GM19239 (cell line): ENCODE results near the gene COLGALT1.
A peak's percentile ranks its signal among the peaks of the same experiment; 100 is the strongest.
"Not testable (repeated sequence)": the region's sequence is repeated elsewhere in the genome, so short reads cannot be mapped to it uniquely, and the experiment has no call there.

ENCODE experiments used
- DNase-seq: peaks from one replicate; pipeline ENCODE4 v3.0.0; 2011; ENCODE audit warnings: low spot score; ENCODE audit not compliant: insufficient read length
- FAIRE-seq: peaks from 2 replicates; lab custom pipeline; 2011; peaks lifted over from hg19 to GRCh38; lab: Jason Lieb, UNC

The COLGALT1 gene

GRCh38 chr19:17556995-17557394, 1.5 kb downstream of the COLGALT1 start:
- no peak for DNase-seq
- no peak for FAIRE-seq

GRCh38 chr19:17557466-17557865, 2.0 kb downstream of the COLGALT1 start:
- DNase-seq (no peak), FAIRE-seq (no peak)

- FAIRE-seq (no peak), DNase-seq (no peak)
Observed at GRCh38 chr19:17560205-17560595, 4.8 kb downstream of the COLGALT1 start.

- DNase-seq (no peak), FAIRE-seq (no peak)
Observed at GRCh38 chr19:17562097-17562496, 6.6 kb downstream of the COLGALT1 start.

GRCh38 chr19:17562561-17562960, 7.1 kb downstream of the COLGALT1 start:
- FAIRE-seq = no peak
- no peak for DNase-seq

GRCh38 chr19:17564781-17565180, 9.3 kb downstream of the COLGALT1 start:
- no peak for FAIRE-seq
- DNase-seq = no peak

GRCh38 chr19:17565611-17566010, 10.2 kb downstream of the COLGALT1 start:
- no peak for DNase-seq

GRCh38 chr19:17567940-17568339, 12.5 kb downstream of the COLGALT1 start:
- DNase-seq (no peak), FAIRE-seq (no peak)

More at GRCh38 chr19:17565611-17566010, 10.2 kb downstream of the COLGALT1 start:
- FAIRE-seq = no peak

GRCh38 chr19:17570291-17570690, 14.8 kb downstream of the COLGALT1 start:
- not testable (repeated sequence) for FAIRE-seq

GRCh38 chr19:17570791-17571190, 15.3 kb downstream of the COLGALT1 start:
- FAIRE-seq = no peak

More at GRCh38 chr19:17570291-17570690, 14.8 kb downstream of the COLGALT1 start:
- DNase-seq = not testable (repeated sequence)

GRCh38 chr19:17572638-17573037, 17.2 kb downstream of the COLGALT1 start:
- DNase-seq (no peak), FAIRE-seq (no peak)

More at GRCh38 chr19:17570791-17571190, 15.3 kb downstream of the COLGALT1 start:
- DNase-seq = no peak

GRCh38 chr19:17575871-17576757, 20.7 kb downstream of the COLGALT1 start:
- DNase-seq (no peak), FAIRE-seq (no peak)

- FAIRE-seq = no peak
Observed at GRCh38 chr19:17576758-17577456, 21.5 kb downstream of the COLGALT1 start.

GRCh38 chr19:17577457-17578097, 22.1 kb downstream of the COLGALT1 start:
- no peak for FAIRE-seq
- DNase-seq = no peak

More at GRCh38 chr19:17576758-17577456, 21.5 kb downstream of the COLGALT1 start:
- DNase-seq = no peak

GRCh38 chr19:17579661-17580244, 24.3 kb downstream of the COLGALT1 start:
- DNase-seq (peak; percentile 75), FAIRE-seq (peak; percentile 78)

GRCh38 chr19:17580470-17581144, 25.2 kb downstream of the COLGALT1 start:
- FAIRE-seq = no peak
- no peak for DNase-seq

GRCh38 chr19:17581211-17581874, 25.9 kb downstream of the COLGALT1 start:
- DNase-seq (no peak), FAIRE-seq (no peak)

- DNase-seq (no peak), FAIRE-seq (no peak)
Observed at GRCh38 chr19:17582613-17583012, 27.2 kb downstream of the COLGALT1 start.

- DNase-seq (no peak), FAIRE-seq (no peak)
Observed at GRCh38 chr19:17584132-17584531, 28.7 kb downstream of the COLGALT1 start.
